ENCODE data around the gene ADH5. TPM values are rescaled to one million over a fixed set of nuclear protein-coding genes. Genes with fewer than 3 reads are reported as not detected.

Gene ADH5
- total and polyA plus RNA-seq, 2 donors (not counting 1 experiment from before 2014, with no cell fraction given) = 23.9 to 65.6 TPM

DNA sequence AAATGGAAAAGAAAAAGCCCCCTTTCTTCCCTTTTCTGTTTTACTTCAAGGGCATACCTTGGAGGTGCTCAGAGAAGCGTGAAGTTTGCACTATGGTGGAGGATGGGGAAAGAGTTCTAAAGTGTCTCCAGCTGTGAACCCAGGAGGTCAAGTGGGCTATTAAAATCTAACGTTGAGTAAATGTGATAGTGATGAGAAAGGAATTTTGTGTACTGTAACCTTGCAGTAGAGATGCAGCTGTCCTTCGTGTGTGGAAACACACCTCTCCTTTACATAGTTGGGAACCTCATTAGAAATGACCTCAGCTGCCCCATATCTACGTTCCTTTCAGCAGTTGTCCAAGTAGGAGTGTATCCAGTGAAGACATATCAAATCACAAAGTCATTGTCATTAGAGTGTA lies 26.5 kb downstream of the ADH5 start:
- Histone ChIP-seq H4K20me1 (ENCODE audit: control insufficient read depth, insufficient read depth, low read length, poor library complexity, severe bottlenecking) (no peaks in the 10 kb centered on the region), H3K27me3 (replicated peaks in 1 of 4; ENCODE audit: control extremely low read depth in 1 of 4, control insufficient read depth in 3 of 4, insufficient read depth in 4 of 4, low read length in 3 of 4) (no peaks in the 10 kb centered on the region), H3K9me3 (ENCODE audit: control extremely low read depth in 1 of 3, control insufficient read depth in 2 of 3, insufficient read depth in 1 of 3, low read length in 2 of 3) (no peaks in the 10 kb centered on the region), H3K4me3 (ENCODE audit: control extremely low read depth in 1 of 5, extremely low read depth in 1 of 5, insufficient read depth in 1 of 5, low read depth in 2 of 5, low read length in 4 of 5) (no peak overlapping the region), H3K9ac (ENCODE audit: low read length) (no peak overlapping the region), H3K27ac (ENCODE audit: low read length in 2 of 2) (no peak overlapping the region), H3K4me2 (replicated peaks; ENCODE audit: low read depth, low read length, poor library complexity, severe bottlenecking) (no peak overlapping the region), H2AFZ (ENCODE audit: insufficient read depth, low read depth, low read length, poor library complexity, severe bottlenecking) (no peak overlapping the region), H3K36me3 (replicated peaks in 1 of 2; ENCODE audit: control extremely low read depth in 1 of 2, control insufficient read depth in 1 of 2, extremely low read depth in 1 of 2, insufficient read depth in 2 of 2, low read length in 1 of 2) (peaks cover 4 to 30% of the 10 kb centered on the region in 2 experiments), H3K79me2 (ENCODE audit: control insufficient read depth, insufficient read depth, low read length) (no peaks in the 10 kb centered on the region), H3K4me1 (ENCODE audit: control insufficient read depth in 2 of 2, insufficient read depth in 2 of 2, low read length in 2 of 2) (no peaks in the 10 kb centered on the region)
- intact Hi-C loops (cut with micrococcal nuclease) = no loop called here
- H3K27me3 Mint-ChIP-seq = no peaks in the 10 kb centered on the region
- WGBS (ENCODE audit: insufficient coverage) = no CpG with 5 or more reads among the region's 4 CpGs
- ChIA-PET POLR2A (no interaction called here), CTCF (interaction anchor here (1.5 kb wide), 1 partner anchor 67 kb away, joined by 5 read pairs; the partner anchor contains the start of gene METAP1)
- H3K4me3 Mint-ChIP-seq = no peak overlapping the region
- TF ChIP-seq, protein P1, sequence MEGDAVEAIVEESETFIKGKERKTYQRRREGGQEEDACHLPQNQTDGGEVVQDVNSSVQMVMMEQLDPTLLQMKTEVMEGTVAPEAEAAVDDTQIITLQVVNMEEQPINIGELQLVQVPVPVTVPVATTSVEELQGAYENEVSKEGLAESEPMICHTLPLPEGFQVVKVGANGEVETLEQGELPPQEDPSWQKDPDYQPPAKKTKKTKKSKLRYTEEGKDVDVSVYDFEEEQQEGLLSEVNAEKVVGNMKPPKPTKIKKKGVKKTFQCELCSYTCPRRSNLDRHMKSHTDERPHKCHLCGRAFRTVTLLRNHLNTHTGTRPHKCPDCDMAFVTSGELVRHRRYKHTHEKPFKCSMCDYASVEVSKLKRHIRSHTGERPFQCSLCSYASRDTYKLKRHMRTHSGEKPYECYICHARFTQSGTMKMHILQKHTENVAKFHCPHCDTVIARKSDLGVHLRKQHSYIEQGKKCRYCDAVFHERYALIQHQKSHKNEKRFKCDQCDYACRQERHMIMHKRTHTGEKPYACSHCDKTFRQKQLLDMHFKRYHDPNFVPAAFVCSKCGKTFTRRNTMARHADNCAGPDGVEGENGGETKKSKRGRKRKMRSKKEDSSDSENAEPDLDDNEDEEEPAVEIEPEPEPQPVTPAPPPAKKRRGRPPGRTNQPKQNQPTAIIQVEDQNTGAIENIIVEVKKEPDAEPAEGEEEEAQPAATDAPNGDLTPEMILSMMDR (IDR thresholded peaks at IDR 0.05) = no peak
- TF ChIP-seq EZH2 (IDR thresholded peaks at IDR 0.05; ENCODE audit: borderline replicate concordance, insufficient read depth, low read depth, low read length, poor library complexity, severe bottlenecking) = no peak
- DNase-seq = no peak
- no peaks in the 10 kb centered on the region for H3K9me3 Mint-ChIP-seq (ENCODE audit: insufficient read depth)
- H3K27ac Mint-ChIP-seq = no peak overlapping the region
- ATAC-seq (ENCODE audit: low read depth) = no peak
- no peaks in the 10 kb centered on the region for H3K4me1 Mint-ChIP-seq

DNA sequence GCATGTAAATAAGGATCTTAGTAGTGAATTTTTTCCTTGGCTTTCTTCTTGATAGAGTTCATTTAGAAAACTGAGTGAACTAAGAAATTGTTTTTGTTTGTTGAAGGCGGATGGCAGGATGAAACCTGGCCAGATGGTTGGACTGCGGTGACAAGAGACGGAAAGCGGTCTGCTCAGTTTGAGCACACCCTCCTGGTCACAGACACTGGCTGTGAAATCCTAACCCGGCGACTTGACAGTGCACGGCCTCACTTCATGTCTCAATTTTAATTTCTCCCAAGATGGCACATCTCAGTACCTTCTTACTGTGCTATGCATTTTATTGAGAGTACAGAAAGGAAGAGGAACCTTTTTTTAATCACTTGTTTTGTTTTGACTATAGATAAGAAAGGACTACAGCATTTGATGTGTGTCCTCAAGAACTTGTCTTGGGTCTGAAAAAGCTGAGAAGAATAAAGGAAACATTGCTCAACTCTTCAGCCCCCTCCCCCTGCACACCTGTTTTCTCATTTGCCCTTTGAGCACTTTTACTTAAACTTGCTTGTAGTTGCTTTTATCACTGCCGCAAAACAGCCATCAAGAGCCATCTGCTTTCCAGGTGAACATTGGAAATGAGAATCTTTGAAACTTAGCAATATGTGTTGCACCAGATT lies 27.4 kb downstream of the ADH5 start:
- no peak overlapping the region for H3K4me3 ChIP-seq (ENCODE audit: control extremely low read depth in 1 of 5, extremely low read depth in 1 of 5, insufficient read depth in 1 of 5, low read depth in 2 of 5, low read length in 4 of 5)
- no peaks in the 10 kb centered on the region for H3K9me3 ChIP-seq (ENCODE audit: control extremely low read depth in 1 of 3, control insufficient read depth in 2 of 3, insufficient read depth in 1 of 3, low read length in 2 of 3)
- H3K27me3 Mint-ChIP-seq = no peaks in the 10 kb centered on the region
- 97% methylated on average over 7 of the region's 8 CpGs for WGBS (ENCODE audit: insufficient coverage)
- no peak overlapping the region for H3K9ac ChIP-seq (ENCODE audit: low read length)
- no peaks in the 10 kb centered on the region for H4K20me1 ChIP-seq (ENCODE audit: control insufficient read depth, insufficient read depth, low read length, poor library complexity, severe bottlenecking)
- intact Hi-C loops (cut with micrococcal nuclease) = no loop called here
- H3K27ac ChIP-seq (ENCODE audit: low read length in 2 of 2) = no peak overlapping the region
- H3K4me2 ChIP-seq (replicated peaks; ENCODE audit: low read depth, low read length, poor library complexity, severe bottlenecking) = no peak overlapping the region
- no peak overlapping the region for H3K27ac Mint-ChIP-seq
- ChIA-PET POLR2A (no interaction called here), CTCF (interaction anchor here (12.5 kb wide), 1 partner anchor 67 kb away, joined by 173 read pairs; the partner anchor contains the start of gene METAP1)
- ATAC-seq (ENCODE audit: low read depth) = no peak
- H3K9me3 Mint-ChIP-seq (ENCODE audit: insufficient read depth) = no peaks in the 10 kb centered on the region
- peaks cover 4 to 32% of the 10 kb centered on the region in 2 experiments for H3K36me3 ChIP-seq (replicated peaks in 1 of 2; ENCODE audit: control extremely low read depth in 1 of 2, control insufficient read depth in 1 of 2, extremely low read depth in 1 of 2, insufficient read depth in 2 of 2, low read length in 1 of 2)
- no peak overlapping the region for H3K4me3 Mint-ChIP-seq
- no peaks in the 10 kb centered on the region for H3K4me1 ChIP-seq (ENCODE audit: control insufficient read depth in 2 of 2, insufficient read depth in 2 of 2, low read length in 2 of 2)
- no peak overlapping the region for H2AFZ ChIP-seq (ENCODE audit: insufficient read depth, low read depth, low read length, poor library complexity, severe bottlenecking)
- H3K4me1 Mint-ChIP-seq = peaks cover 1% of the 10 kb centered on the region
- no peaks in the 10 kb centered on the region for H3K79me2 ChIP-seq (ENCODE audit: control insufficient read depth, insufficient read depth, low read length)
- DNase-seq = no peak
- TF ChIP-seq EZH2 (IDR thresholded peaks at IDR 0.05; ENCODE audit: borderline replicate concordance, insufficient read depth, low read depth, low read length, poor library complexity, severe bottlenecking) = no peak
- TF ChIP-seq, protein P1 (IDR thresholded peaks at IDR 0.05) = no peak
- no peaks in the 10 kb centered on the region for H3K27me3 ChIP-seq (replicated peaks in 1 of 4; ENCODE audit: control extremely low read depth in 1 of 4, control insufficient read depth in 3 of 4, insufficient read depth in 4 of 4, low read length in 3 of 4)
